HL-60 (cell line): ENCODE results near the gene FOXF2.

Experiments used
- DNase-seq, 2 experiments: peaks; one replicate each; pipeline ENCODE4 v3.0.0-alpha.2; 2010 to 2020; ENCODE audit warnings: low read depth in 1 of 2, low spot score in 1 of 2
- H3K27ac ChIP-seq: fragments of 250-450 bp; sonication (Bioruptor Pico); replicated peaks from 2 replicates; pipeline ENCODE4 v1.5.1; 2020; ENCODE audit warnings: mild to moderate bottlenecking, moderate library complexity
- H3K27me3 ChIP-seq: fragments of 250-450 bp; sonication (Bioruptor Pico); 2 replicates; pipeline ENCODE4 v1.5.1; 2021; ENCODE audit warnings: mild to moderate bottlenecking, moderate library complexity; ENCODE audit not compliant: insufficient read depth, poor library complexity, severe bottlenecking
- H3K4me3 ChIP-seq: replicated peaks from 2 replicates; pipeline ENCODE4 v1.5.1; 2011; ENCODE audit warnings: mild to moderate bottlenecking, control low read depth, low read length; ENCODE audit not compliant: insufficient read depth
- CTCF ChIP-seq: IDR thresholded peaks from one replicate; pipeline ENCODE4 v1.5.1; 2011; ENCODE audit warnings: low read length, control low read depth, inconsistent platforms; ENCODE audit not compliant: insufficient read depth
- GABPA ChIP-seq: IDR thresholded peaks from 2 replicates; pipeline ENCODE4 v1.6.1; 2012; ENCODE audit warnings: low read depth
- POLR2AphosphoS5 ChIP-seq: IDR thresholded peaks from 2 replicates; pipeline ENCODE4 v1.6.1; 2012; ENCODE audit warnings: low read depth
- REST ChIP-seq: IDR thresholded peaks from 2 replicates; pipeline ENCODE4 v1.6.1; 2012; ENCODE audit warnings: low read depth; ENCODE audit not compliant: insufficient replicate concordance
- SPI1 ChIP-seq: IDR thresholded peaks from 2 replicates; pipeline ENCODE4 v1.6.1; 2012; ENCODE audit warnings: low read depth, mild to moderate bottlenecking, borderline replicate concordance

Gene FOXF2

GRCh38 chr6:1415416-1416063 is 26.2 kb downstream of the FOXF2 start:
- no peak for TF ChIP-seq SPI1
- no peak for TF ChIP-seq POLR2AphosphoS5
- no peak for TF ChIP-seq REST
- no peak for TF ChIP-seq GABPA
- no peak for TF ChIP-seq CTCF
- no peak overlapping the region for H3K27ac ChIP-seq
- no peak for DNase-seq
- no peak overlapping the region for H3K4me3 ChIP-seq
- H3K27me3 ChIP-seq, result no peaks in the 10 kb centered on the region

- no peak for DNase-seq
- Histone ChIP-seq H3K27ac (no peak overlapping the region), H3K27me3 (no peaks in the 10 kb centered on the region), H3K4me3 (no peak overlapping the region)
- TF ChIP-seq POLR2AphosphoS5 (no peak), CTCF (no peak), GABPA (no peak), REST (no peak), SPI1 (no peak)
These were observed 26.9 kb downstream of the FOXF2 start for GRCh38 chr6:1416191-1416760.

- Histone ChIP-seq H3K27ac (no peak overlapping the region), H3K27me3 (no peaks in the 10 kb centered on the region), H3K4me3 (no peak overlapping the region)
- TF ChIP-seq CTCF, result no peak
- no peak for TF ChIP-seq REST
- TF ChIP-seq SPI1, result no peak
- TF ChIP-seq GABPA, result no peak
- TF ChIP-seq POLR2AphosphoS5, result no peak
- no peak for DNase-seq
These were observed 27.4 kb downstream of the FOXF2 start for GRCh38 chr6:1416820-1417219.
